Caco-2 (cell line): ENCODE results near the gene NRL. TPM values are rescaled to one million over a fixed set of nuclear protein-coding genes. Genes with fewer than 3 reads are reported as not detected.

Experiments used
- BruUV-seq: library from RNA; stranded (reverse); fragments of 400-500 nt; replicated peaks from 2 replicates; lab custom pipeline; 2021; lab: Mats Ljungman, UMichigan
- CTCF ChIA-PET: fragments of 300-600 bp; sonication (Branson Sonifier 250); formaldehyde crosslinking; loops from one replicate; lab custom pipeline; 2022; ENCODE audit warnings: antibody characterized with exemption; lab: Charles Lee
- POLR2A ChIA-PET: fragments of 300-600 bp; sonication (Branson Sonifier 250); formaldehyde crosslinking; loops from one replicate; lab custom pipeline; 2022; ENCODE audit warnings: antibody characterized with exemption; lab: Charles Lee
- DNase-seq, 2 experiments: peaks; one replicate each; pipeline versions ENCODE4 v3.0.0 to v3.0.0-alpha.2; 2020 to 2022
- H3K27me3 ChIP-seq: replicated peaks from 2 replicates; pipeline ENCODE4 v1.6.0; 2011; ENCODE audit warnings: low read length; ENCODE audit not compliant: control insufficient read depth, insufficient read depth
- H3K36me3 ChIP-seq: 2 replicates; pipeline ENCODE4 v1.5.1; 2011; ENCODE audit warnings: low read length; ENCODE audit not compliant: control insufficient read depth, insufficient read depth
- H3K4me1 ChIP-seq: fragments of 250-450 bp; sonication (Bioruptor Pico); 2 replicates; pipeline ENCODE4 v1.5.1; 2020; ENCODE audit warnings: mild to moderate bottlenecking
- H3K4me3 ChIP-seq: 2 replicates; pipeline ENCODE4 v1.5.1; 2011; ENCODE audit warnings: low read depth, mild to moderate bottlenecking, control low read depth, low read length
- H3K9me3 ChIP-seq: fragments of 250-450 bp; sonication (Bioruptor Pico); 2 replicates; pipeline ENCODE4 v1.5.1; 2020; ENCODE audit warnings: mild to moderate bottlenecking, moderate library complexity
- H3K27ac Mint-ChIP-seq: one replicate; pipeline ENCODE4 v1.8.0; 2022; ENCODE audit warnings: mixed read lengths; ENCODE audit not compliant: unreplicated experiment
- H3K27me3 Mint-ChIP-seq: one replicate; pipeline ENCODE4 v1.8.0; 2022; ENCODE audit warnings: mixed read lengths; ENCODE audit not compliant: insufficient read depth, unreplicated experiment
- H3K36me3 Mint-ChIP-seq: one replicate; pipeline ENCODE4 v1.8.0; 2022; ENCODE audit warnings: mild to moderate bottlenecking, mixed read lengths; ENCODE audit not compliant: insufficient read depth, unreplicated experiment
- H3K4me1 Mint-ChIP-seq: one replicate; pipeline ENCODE4 v1.8.0; 2022; ENCODE audit warnings: low read depth, mixed read lengths; ENCODE audit not compliant: unreplicated experiment
- H3K4me3 Mint-ChIP-seq: one replicate; pipeline ENCODE4 v1.8.0; 2022; ENCODE audit warnings: mild to moderate bottlenecking, moderate library complexity, mixed read lengths; ENCODE audit not compliant: unreplicated experiment
- H3K9me3 Mint-ChIP-seq: one replicate; pipeline ENCODE4 v1.8.0; 2022; ENCODE audit warnings: mixed read lengths; ENCODE audit not compliant: unreplicated experiment
- CTCF ChIP-seq, 2 experiments: fragments of 200-600 bp in 1 of 2; IDR thresholded peaks; 1 replicate in 1 of 2; 2 replicates in 1 of 2; pipeline versions ENCODE4 v1.5.1 to v1.8.0; 2011 to 2022; ENCODE audit warnings: antibody characterized with exemption in 1 of 2, control low read depth in 1 of 2, inconsistent platforms in 1 of 2, low read depth in 1 of 2, low read length in 1 of 2, mild to moderate bottlenecking in 1 of 2, moderate library complexity in 1 of 2; ENCODE audit not compliant: insufficient read depth in 1 of 2, severe bottlenecking in 1 of 2, unreplicated experiment in 1 of 2
- intact Hi-C: fragments of 100-400 bp; cut with micrococcal nuclease; formaldehyde crosslinking; loops from one replicate; pipeline ENCODE4 v1.10.0; 2022; ENCODE audit not compliant: unreplicated experiment
- total RNA-seq: library from RNA; stranded (reverse); gene quantifications from 2 replicates; pipeline ENCODE4 v1.2.3, GENCODE V29; 2022

The NRL gene
- total RNA-seq, 1 experiment from 2014 or later: 2.1 TPM

DNA sequence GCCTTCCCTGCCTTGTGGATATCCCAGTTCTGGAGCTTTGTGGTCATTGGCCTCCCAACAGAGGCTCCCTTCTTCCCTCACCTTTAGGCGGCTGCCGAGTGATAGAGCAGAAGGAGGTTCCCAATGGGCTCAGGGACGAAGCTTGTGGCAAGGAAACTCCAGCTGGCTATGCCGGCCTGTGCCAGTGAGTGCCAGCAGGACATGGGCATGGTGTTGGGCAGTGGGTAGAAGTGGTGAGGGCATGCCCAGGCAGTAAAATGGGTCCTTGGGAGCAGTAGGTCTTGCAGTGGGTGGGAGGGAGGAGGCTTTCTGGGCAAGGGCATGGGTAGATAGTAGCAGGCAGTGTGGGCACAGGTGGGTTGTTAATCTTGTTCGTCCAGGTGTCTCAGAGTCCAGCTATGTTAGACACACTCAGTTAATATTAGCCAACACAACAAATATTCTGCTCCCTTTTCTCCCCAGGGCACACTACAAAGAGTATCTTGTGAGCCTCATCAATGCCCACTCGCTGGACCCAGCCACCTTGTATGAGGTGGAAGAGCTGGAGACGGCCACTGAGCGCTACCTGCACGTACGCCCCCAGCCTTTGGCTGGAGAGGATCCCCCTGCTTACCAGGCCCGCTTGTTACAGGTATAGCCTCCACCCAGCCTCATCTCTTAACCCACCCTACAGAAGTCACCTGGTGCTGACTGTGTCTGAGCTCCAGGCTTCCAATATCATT is 45.2 kb upstream of the NRL start:
- no peak for DNase-seq
- ChIA-PET POLR2A (interaction anchor here (1.8 to 2.5 kb wide), 2 partner anchors 13 to 24 kb away, joined by 7 to 15 read pairs; partner anchors contain the start of genes PSME1, PSME2 and RNF31), CTCF (interaction anchor here (0.7 to 2.3 kb wide), 7 partner anchors 13 to 148 kb away, joined by 3 to 47 read pairs (median 8); partner anchors contain the start of genes CIDEB, PSME1, PSME2 and RNF31)
- Mint-ChIP-seq H3K27ac (no peak overlapping the region), H3K4me1 (peaks cover 6% of the 10 kb centered on the region), H3K4me3 (no peak overlapping the region), H3K27me3 (no peaks in the 10 kb centered on the region), H3K9me3 (no peaks in the 10 kb centered on the region), H3K36me3 (peaks cover 50% of the 10 kb centered on the region)
- TF ChIP-seq CTCF (IDR thresholded peaks at IDR 0.05; ENCODE audit: insufficient read depth in 1 of 2, low read depth in 1 of 2, low read length in 1 of 2, severe bottlenecking in 1 of 2, unreplicated experiment in 1 of 2): no peak
- Histone ChIP-seq H3K4me1 (peaks cover 12% of the 10 kb centered on the region), H3K36me3 (peaks cover 2% of the 10 kb centered on the region), H3K9me3 (no peaks in the 10 kb centered on the region), H3K4me3 (no peak overlapping the region), H3K27me3 (no peaks in the 10 kb centered on the region)
- intact Hi-C loops: no loop called here
- no TSS peak for BruUV-seq

DNA sequence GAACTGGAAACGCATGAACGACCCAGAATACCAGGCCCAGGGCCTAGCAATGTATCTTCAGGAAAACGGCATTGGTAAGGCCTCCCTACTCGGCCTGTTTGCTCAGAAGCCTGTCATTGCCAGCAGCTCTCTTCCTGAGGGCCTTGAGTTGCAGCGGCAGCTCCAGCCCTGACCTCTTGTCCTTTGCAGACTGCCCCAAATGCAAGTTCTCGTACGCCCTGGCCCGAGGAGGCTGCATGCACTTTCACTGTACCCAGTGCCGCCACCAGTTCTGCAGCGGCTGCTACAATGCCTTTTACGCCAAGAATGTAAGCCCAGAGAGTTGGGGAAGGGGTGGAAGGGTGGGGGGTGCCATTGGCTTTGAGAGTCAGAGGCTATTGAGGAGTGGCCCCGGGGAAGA is 42.6 kb upstream of the NRL start:
- H3K27me3 Mint-ChIP-seq: no peaks in the 10 kb centered on the region
- TF ChIP-seq CTCF (IDR thresholded peaks at IDR 0.05; ENCODE audit: insufficient read depth in 1 of 2, low read depth in 1 of 2, low read length in 1 of 2, severe bottlenecking in 1 of 2, unreplicated experiment in 1 of 2): no peak
- Histone ChIP-seq H3K36me3 (peaks cover 2% of the 10 kb centered on the region; the same call in 1 of the 2 replicates), H3K4me3 (no peak overlapping the region), H3K4me1 (peaks cover 12% of the 10 kb centered on the region), H3K27me3 (no peaks in the 10 kb centered on the region), H3K9me3 (no peaks in the 10 kb centered on the region)
- H3K36me3 Mint-ChIP-seq: peaks cover 53% of the 10 kb centered on the region
- H3K27ac Mint-ChIP-seq: no peak overlapping the region
- intact Hi-C loops: no loop called here
- no peaks in the 10 kb centered on the region for H3K9me3 Mint-ChIP-seq
- POLR2A ChIA-PET: interaction anchor here (0.8 kb wide), 1 partner anchor 43 kb away, joined by 4 read pairs; the partner anchor contains the start of genes DCAF11 and NRL
- no peak overlapping the region for H3K4me3 Mint-ChIP-seq
- CTCF ChIA-PET: no interaction called here
- no peak for DNase-seq
- peaks cover 6% of the 10 kb centered on the region for H3K4me1 Mint-ChIP-seq
- no TSS peak for BruUV-seq

- no peaks in the 10 kb centered on the region for H3K9me3 ChIP-seq
- no peak overlapping the region for H3K4me3 ChIP-seq
- peaks cover 2% of the 10 kb centered on the region; the same call in 1 of the 2 replicates for H3K36me3 ChIP-seq
- intact Hi-C loops: no loop called here
- Mint-ChIP-seq H3K4me1 (peaks cover 6% of the 10 kb centered on the region), H3K9me3 (no peaks in the 10 kb centered on the region), H3K27me3 (no peaks in the 10 kb centered on the region), H3K4me3 (no peak overlapping the region), H3K27ac (no peak overlapping the region), H3K36me3 (peaks cover 58% of the 10 kb centered on the region)
- CTCF ChIA-PET: no interaction called here
- POLR2A ChIA-PET: no interaction called here
- BruUV-seq: no TSS peak
- DNase-seq: no peak
- TF ChIP-seq CTCF (IDR thresholded peaks at IDR 0.05; ENCODE audit: insufficient read depth in 1 of 2, low read depth in 1 of 2, low read length in 1 of 2, severe bottlenecking in 1 of 2, unreplicated experiment in 1 of 2): no peak
- peaks cover 8% of the 10 kb centered on the region for H3K4me1 ChIP-seq
- H3K27me3 ChIP-seq: no peaks in the 10 kb centered on the region
Measured at GRCh38 chr14:24156840-24157239, 42.1 kb upstream of the NRL start.
